DND-41 (cell line): Measurements from ENCODE around the gene NAPA.

Experiments
- ATAC-seq: fragments of 200-7000 bp; cut with Tn5 transposase; 3 replicates; pipeline ENCODE4 v1.9.1; 2021; ENCODE audit warnings: low read depth; ENCODE audit not compliant: insufficient read depth
- DNase-seq: peaks from one replicate; pipeline ENCODE4 v3.0.0-alpha.2; 2020
- H2AFZ ChIP-seq: 2 replicates; pipeline ENCODE4 v1.6.0; 2012; ENCODE audit warnings: low read depth, low read length
- H3K27ac ChIP-seq: 2 replicates; pipeline ENCODE4 v1.5.1; 2012; ENCODE audit warnings: low read length, inconsistent platforms
- H3K27me3 ChIP-seq: fragments of 200-600 bp; sonication (generic); 2 replicates; pipeline ENCODE4 v1.6.0; 2012; ENCODE audit warnings: low read length, mild to moderate bottlenecking, inconsistent platforms; ENCODE audit not compliant: insufficient read depth, poor library complexity
- H3K36me3 ChIP-seq: 2 replicates; pipeline ENCODE4 v1.5.1; 2012; ENCODE audit warnings: low read length, inconsistent platforms; ENCODE audit not compliant: insufficient read depth
- H3K4me1 ChIP-seq: 2 replicates; pipeline ENCODE4 v1.5.1; 2012; ENCODE audit warnings: mild to moderate bottlenecking, low read length; ENCODE audit not compliant: insufficient read depth
- H3K4me2 ChIP-seq: 2 replicates; pipeline ENCODE4 v1.6.0; 2012; ENCODE audit warnings: mild to moderate bottlenecking, moderate library complexity, low read length, inconsistent platforms; ENCODE audit not compliant: insufficient read depth
- H3K4me3 ChIP-seq, 2 experiments: fragments of 200-600 bp in 1 of 2; shearing (Covaris generic) in 1 of 2; 2 replicates each; pipeline ENCODE4 v1.5.1; 2012 to 2016; ENCODE audit warnings: inconsistent platforms in 2 of 2, low read length in 2 of 2, mild to moderate bottlenecking in 2 of 2, low read depth in 1 of 2, moderate library complexity in 1 of 2
- H3K79me2 ChIP-seq: 2 replicates; pipeline ENCODE4 v1.6.0; 2012; ENCODE audit warnings: low read length, inconsistent platforms; ENCODE audit not compliant: insufficient read depth
- H3K9ac ChIP-seq: 2 replicates; pipeline ENCODE4 v1.6.0; 2012; ENCODE audit warnings: low read depth, mild to moderate bottlenecking, inconsistent platforms, low read length, moderate library complexity
- H3K9me3 ChIP-seq: 2 replicates; pipeline ENCODE4 v1.5.1; 2012; ENCODE audit warnings: low read length, moderate library complexity, mild to moderate bottlenecking, inconsistent platforms; ENCODE audit not compliant: insufficient read depth, severe bottlenecking
- H4K20me1 ChIP-seq: 2 replicates; pipeline ENCODE4 v1.6.0; 2012; ENCODE audit warnings: low read length; ENCODE audit not compliant: insufficient read depth
- EZH2 ChIP-seq: IDR thresholded peaks from 3 replicates; pipeline ENCODE4 v1.6.1; 2012; ENCODE audit warnings: borderline replicate concordance, low read depth, mild to moderate bottlenecking, moderate library complexity, low read length, inconsistent platforms; ENCODE audit not compliant: severe bottlenecking
- TF ChIP-seq, protein P1 (sequence below): IDR thresholded peaks from 2 replicates; pipeline ENCODE4 v1.5.1; 2012; ENCODE audit warnings: borderline replicate concordance, low read length, moderate library complexity, mild to moderate bottlenecking; ENCODE audit not compliant: poor library complexity, severe bottlenecking; ENCODE audit errors: extremely low read depth

The NAPA gene

DNA sequence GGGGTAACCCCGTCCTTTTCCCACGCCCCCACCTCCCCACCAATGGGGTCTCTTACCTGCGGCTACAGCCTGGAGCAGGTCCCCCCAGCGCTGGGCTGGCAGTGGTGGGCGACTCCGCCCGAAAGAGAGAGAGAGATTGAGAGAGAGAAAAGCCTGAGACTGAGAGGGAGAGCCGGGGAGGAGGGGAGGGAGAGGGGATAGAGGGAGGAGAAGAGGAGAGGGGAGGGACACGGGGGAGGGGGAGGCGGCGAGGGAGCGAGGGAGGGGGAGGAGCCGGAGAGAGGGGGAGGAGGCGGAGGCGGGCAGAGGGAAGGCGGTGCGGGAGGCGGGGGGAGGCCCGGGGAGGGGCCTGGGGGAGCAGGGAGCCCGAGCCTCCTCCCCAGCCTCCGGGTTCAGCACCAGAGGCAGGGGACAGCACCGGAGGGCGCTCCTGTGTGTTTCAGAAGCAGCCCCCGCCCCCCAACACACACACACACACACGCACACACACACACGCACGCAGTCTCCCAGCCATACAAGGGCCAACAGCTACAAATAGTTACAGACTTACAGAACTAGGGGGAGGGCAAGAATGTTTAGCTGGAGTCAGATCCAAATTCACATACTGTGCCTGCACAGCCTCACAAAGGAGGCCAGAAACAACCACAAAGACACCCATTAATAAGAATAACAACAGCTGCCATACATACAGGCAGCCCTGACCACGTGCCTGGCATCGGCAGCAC, 43.0 kb downstream of the NAPA start, which contains the start of gene SLC8A2:
SLC8A2 (minus strand) TSS at position 161 of the 725 bp plus-strand sequence. CDS start 5,490 bp downstream, outside the sequence.
- no peak within 1 kb of the TSS for H3K9ac ChIP-seq
- no peak within 1 kb of the TSS for H2AFZ ChIP-seq
- no peaks in the 10 kb centered on the region for H3K79me2 ChIP-seq
- H3K36me3 ChIP-seq: no peaks in the 10 kb centered on the region
- H4K20me1 ChIP-seq: peaks cover 24% of the 10 kb centered on the region
- H3K4me2 ChIP-seq: peak within 1 kb of the TSS; percentile 56
- no peaks in the 10 kb centered on the region for H3K9me3 ChIP-seq
- H3K4me3 ChIP-seq: peak within 1 kb of the TSS in 1 of 2 experiments; percentile 7; a peak in 1 of 4 replicates
- peak; percentile 95 for DNase-seq
- no peak for TF ChIP-seq EZH2
- TF ChIP-seq, protein P1, sequence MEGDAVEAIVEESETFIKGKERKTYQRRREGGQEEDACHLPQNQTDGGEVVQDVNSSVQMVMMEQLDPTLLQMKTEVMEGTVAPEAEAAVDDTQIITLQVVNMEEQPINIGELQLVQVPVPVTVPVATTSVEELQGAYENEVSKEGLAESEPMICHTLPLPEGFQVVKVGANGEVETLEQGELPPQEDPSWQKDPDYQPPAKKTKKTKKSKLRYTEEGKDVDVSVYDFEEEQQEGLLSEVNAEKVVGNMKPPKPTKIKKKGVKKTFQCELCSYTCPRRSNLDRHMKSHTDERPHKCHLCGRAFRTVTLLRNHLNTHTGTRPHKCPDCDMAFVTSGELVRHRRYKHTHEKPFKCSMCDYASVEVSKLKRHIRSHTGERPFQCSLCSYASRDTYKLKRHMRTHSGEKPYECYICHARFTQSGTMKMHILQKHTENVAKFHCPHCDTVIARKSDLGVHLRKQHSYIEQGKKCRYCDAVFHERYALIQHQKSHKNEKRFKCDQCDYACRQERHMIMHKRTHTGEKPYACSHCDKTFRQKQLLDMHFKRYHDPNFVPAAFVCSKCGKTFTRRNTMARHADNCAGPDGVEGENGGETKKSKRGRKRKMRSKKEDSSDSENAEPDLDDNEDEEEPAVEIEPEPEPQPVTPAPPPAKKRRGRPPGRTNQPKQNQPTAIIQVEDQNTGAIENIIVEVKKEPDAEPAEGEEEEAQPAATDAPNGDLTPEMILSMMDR: no peak
- H3K27me3 ChIP-seq: no peaks in the 10 kb centered on the region
- H3K4me1 ChIP-seq: peaks cover 10% of the 10 kb centered on the region
- ATAC-seq: peak; percentile 88
- no peak within 1 kb of the TSS for H3K27ac ChIP-seq

DNA sequence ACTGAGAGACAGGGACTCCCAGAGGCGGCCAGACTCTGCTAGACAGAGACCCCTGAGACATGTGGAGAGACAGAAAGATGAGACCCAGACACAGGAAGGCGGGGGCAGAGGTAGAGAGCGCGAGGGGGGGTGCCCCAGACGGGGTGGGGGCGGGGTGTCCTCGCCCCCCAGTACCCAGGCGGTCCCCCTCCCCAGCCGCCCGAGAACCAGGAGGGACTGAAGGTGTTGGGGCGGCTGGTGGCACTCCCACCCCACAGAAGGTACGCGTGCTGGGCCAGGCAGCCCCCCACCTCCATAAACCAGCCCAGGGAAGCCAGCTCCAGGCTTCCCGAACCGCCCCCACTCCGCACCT, 43.5 kb downstream of the NAPA start:
- no peak for TF ChIP-seq EZH2
- TF ChIP-seq, protein P1: no peak
- Histone ChIP-seq H3K4me2 (peak overlapping the region; percentile 50), H2AFZ (no peak overlapping the region), H3K9me3 (no peaks in the 10 kb centered on the region), H3K27ac (no peak overlapping the region), H3K79me2 (no peaks in the 10 kb centered on the region), H3K27me3 (no peaks in the 10 kb centered on the region), H4K20me1 (peaks cover 23% of the 10 kb centered on the region), H3K4me3 (no peak overlapping the region), H3K4me1 (peaks cover 10% of the 10 kb centered on the region), H3K9ac (no peak overlapping the region), H3K36me3 (no peaks in the 10 kb centered on the region)
- peak; percentile 25; the same call in 2 of the 3 replicates for ATAC-seq
- DNase-seq: no peak

DNA sequence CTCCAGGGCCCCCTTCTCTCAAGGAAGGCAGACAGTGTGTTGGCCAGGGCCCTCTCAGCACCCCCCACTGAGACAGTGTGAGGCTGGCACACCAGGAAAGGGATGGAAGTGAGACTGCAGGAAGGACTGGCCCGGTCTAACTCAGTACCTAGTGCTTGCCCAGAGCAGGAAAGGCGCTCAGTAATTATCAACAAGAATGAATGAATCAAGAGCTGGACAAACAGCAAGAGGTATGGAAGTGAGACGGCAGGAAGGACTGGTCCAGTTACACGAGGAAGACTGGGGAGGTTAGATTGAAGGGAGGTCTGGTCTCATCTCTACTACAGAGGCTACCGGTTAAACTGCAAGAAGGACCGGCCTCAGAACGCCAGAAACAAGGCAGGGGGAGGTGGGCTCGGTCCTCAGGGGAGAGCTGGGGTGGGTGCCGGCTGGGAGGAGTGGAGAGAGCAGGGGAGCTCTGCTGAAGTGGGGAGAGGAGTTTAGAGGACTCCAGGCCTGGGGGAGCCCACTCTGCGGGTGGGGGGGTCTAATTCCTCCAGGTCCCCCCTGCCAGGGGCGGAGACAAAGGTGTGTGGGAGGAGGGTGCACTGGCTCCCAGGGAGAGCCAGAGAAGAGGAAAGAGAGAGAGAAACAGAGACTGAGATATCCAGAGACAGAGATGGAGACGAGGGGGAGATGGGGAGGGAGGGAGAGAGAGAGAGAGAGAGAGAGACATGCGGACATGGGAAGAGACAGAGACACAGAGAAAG, 44.2 kb downstream of the NAPA start:
- Histone ChIP-seq H3K9me3 (no peaks in the 10 kb centered on the region), H2AFZ (no peak overlapping the region), H4K20me1 (peaks cover 23% of the 10 kb centered on the region), H3K79me2 (no peaks in the 10 kb centered on the region), H3K36me3 (no peaks in the 10 kb centered on the region), H3K9ac (no peak overlapping the region), H3K27ac (no peak overlapping the region), H3K4me2 (no peak overlapping the region), H3K4me3 (no peak overlapping the region), H3K27me3 (no peaks in the 10 kb centered on the region), H3K4me1 (peaks cover 10% of the 10 kb centered on the region)
- TF ChIP-seq, protein P1: no peak
- TF ChIP-seq EZH2: no peak
- DNase-seq (no peak), ATAC-seq (no peak)
